Measurements from ENCODE around the gene GDPD4.

The GDPD4 gene

GRCh38 chr11:77171885-77172665, 129.4 kb downstream of the GDPD4 start:
- no peak for DNase-seq

DNA sequence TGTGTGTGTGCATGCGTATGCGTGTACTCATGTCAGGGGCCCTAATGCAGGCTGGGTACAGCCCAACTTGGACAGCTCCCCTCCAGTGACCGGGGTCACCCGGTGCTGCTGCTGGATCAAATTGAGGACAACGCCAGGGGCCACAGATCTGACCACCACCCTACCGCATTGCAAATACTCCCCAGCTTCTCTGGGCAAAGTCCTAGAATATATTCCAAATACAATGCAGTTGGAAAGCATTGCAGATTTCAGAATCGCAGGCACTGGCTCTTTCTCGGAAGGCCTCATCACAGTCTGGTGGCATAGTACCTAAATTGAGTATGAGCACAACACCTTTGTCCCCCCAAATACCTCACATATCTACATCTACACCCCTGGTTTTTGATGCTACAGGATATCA, 130.2 kb downstream of the GDPD4 start:
- DNase-seq, result no peak

GRCh38 chr11:77170107-77170506, 131.4 kb downstream of the GDPD4 start:
- DNase-seq, result no peak

- no peak for DNase-seq
Observed at GRCh38 chr11:77167791-77168190, 133.7 kb downstream of the GDPD4 start.

- DNase-seq, result no peak
Observed at GRCh38 chr11:77167111-77167626, 134.3 kb downstream of the GDPD4 start.

All from T-helper 2 cell (primary cell).